NCI-H1105 treated with DMSO at 0.1 percent for 48 hours (cell line): ENCODE data around the gene TMEM270.
"Not testable (repeated sequence)": the region's sequence is repeated elsewhere in the genome, so short reads cannot be mapped to it uniquely, and the experiment has no call there.

Source experiments
- DNase-seq: peaks from one replicate; lab custom pipeline; 2025; lab: John Stamatoyannopoulos, UW

Gene TMEM270

GRCh38 chr7:73860859-73861258, at the start of gene TMEM270:
Gene TMEM270, plus strand, starts transcription at chr7:73861159. Its CDS starts 36 bp downstream, at chr7:73861195.
- DNase-seq: no peak

GRCh38 chr7:73811760-73812168, 49.2 kb upstream of the TMEM270 start:
- DNase-seq: peak; percentile 56

- DNase-seq: no peak
Observed at GRCh38 chr7:73812996-73813395, 48.0 kb upstream of the TMEM270 start.

- no peak for DNase-seq
Observed at GRCh38 chr7:73815436-73815835, 45.5 kb upstream of the TMEM270 start.

- no peak for DNase-seq
Observed at GRCh38 chr7:73817121-73817520, 43.8 kb upstream of the TMEM270 start.

- DNase-seq: no peak
Observed at GRCh38 chr7:73820013-73820412, 40.9 kb upstream of the TMEM270 start.

GRCh38 chr7:73821597-73822285, 39.2 kb upstream of the TMEM270 start:
- not testable (repeated sequence) for DNase-seq

- DNase-seq: no peak
Observed at GRCh38 chr7:73822319-73823173, 38.4 kb upstream of the TMEM270 start.

- DNase-seq: no peak
Observed at GRCh38 chr7:73823257-73823656, 37.7 kb upstream of the TMEM270 start.

GRCh38 chr7:73823873-73824592, 36.9 kb upstream of the TMEM270 start:
- no peak for DNase-seq

- DNase-seq: no peak
Observed at GRCh38 chr7:73824986-73825385, 36.0 kb upstream of the TMEM270 start.

GRCh38 chr7:73827567-73828106, 33.3 kb upstream of the TMEM270 start:
- DNase-seq: peak; percentile 99

- DNase-seq: no peak
Observed at GRCh38 chr7:73828107-73828803, 32.7 kb upstream of the TMEM270 start.

- DNase-seq: no peak
Observed at GRCh38 chr7:73828972-73829371, 32.0 kb upstream of the TMEM270 start.

GRCh38 chr7:73829505-73829904, 31.5 kb upstream of the TMEM270 start:
- DNase-seq: no peak

GRCh38 chr7:73829921-73830680, 30.9 kb upstream of the TMEM270 start:
- no peak for DNase-seq

GRCh38 chr7:73830681-73831583, 30.0 kb upstream of the TMEM270 start, which contains the start of gene CLDN4:
Gene CLDN4, plus strand, starts transcription at chr7:73830996. Its CDS starts 206 bp downstream, at chr7:73831202.
- peak; percentile 82 for DNase-seq

GRCh38 chr7:73831584-73831833, 29.4 kb upstream of the TMEM270 start:
- no peak for DNase-seq

- DNase-seq: peak; percentile 90
Observed at GRCh38 chr7:73831834-73832651, 28.9 kb upstream of the TMEM270 start.
